Keratinocyte (primary cell): Measurements from ENCODE around the gene PRKN. TPM values are rescaled to one million over a fixed set of nuclear protein-coding genes. Genes with fewer than 3 reads are reported as not detected.

Source experiments
- DNase-seq: peaks from one replicate; pipeline ENCODE4 v3.0.0-alpha.2; 2011; ENCODE audit warnings: low read depth, missing footprints, low spot score
- FAIRE-seq: peaks from 2 replicates; lab custom pipeline; 2011; peaks lifted over from hg19 to GRCh38; lab: Jason Lieb, UNC
- H2AFZ ChIP-seq: 2 replicates; pipeline ENCODE4 v1.6.0; 2012; ENCODE audit warnings: low read length, control low read depth, inconsistent platforms; ENCODE audit not compliant: control insufficient read depth
- H3K27ac ChIP-seq: 2 replicates; pipeline ENCODE4 v1.5.1; 2011; ENCODE audit warnings: low read length; ENCODE audit not compliant: control insufficient read depth, insufficient read depth
- H3K27me3 ChIP-seq: 3 replicates; pipeline ENCODE4 v1.6.0; 2011; ENCODE audit warnings: low read length; ENCODE audit not compliant: control insufficient read depth, insufficient read depth; ENCODE audit errors: extremely low read depth
- H3K36me3 ChIP-seq, 2 experiments: 2 replicates in 1 of 2; 3 replicates in 1 of 2; pipeline ENCODE4 v1.5.1; 2011; ENCODE audit warnings: low read length in 2 of 2, mild to moderate bottlenecking in 1 of 2; ENCODE audit not compliant: control insufficient read depth in 2 of 2, insufficient read depth in 2 of 2; ENCODE audit errors: extremely low read depth in 1 of 2
- H3K4me1 ChIP-seq: 3 replicates; pipeline ENCODE4 v1.5.1; 2011; ENCODE audit warnings: low read length; ENCODE audit not compliant: control insufficient read depth, insufficient read depth; ENCODE audit errors: extremely low read depth
- H3K4me2 ChIP-seq: 3 replicates; pipeline ENCODE4 v1.6.0; 2011; ENCODE audit warnings: low read depth, low read length; ENCODE audit not compliant: control insufficient read depth, insufficient read depth; ENCODE audit errors: extremely low read depth
- H3K4me3 ChIP-seq, 3 experiments: fragments of 200-600 bp in 1 of 3; sonication (generic) in 1 of 3; 2 replicates in 2 of 3; 3 replicates in 1 of 3; pipeline ENCODE4 v1.5.1; 2011 to 2016; ENCODE audit warnings: low read length in 3 of 3, mild to moderate bottlenecking in 3 of 3, control low read depth in 2 of 3, inconsistent platforms in 1 of 3, low read depth in 1 of 3, mixed read lengths in 1 of 3, mixed run types in 1 of 3, moderate library complexity in 1 of 3; ENCODE audit not compliant: control insufficient read depth in 2 of 3, insufficient read depth in 2 of 3; ENCODE audit errors: extremely low read depth in 1 of 3
- H3K79me2 ChIP-seq: 2 replicates; pipeline ENCODE4 v1.6.0; 2012; ENCODE audit warnings: low read length; ENCODE audit not compliant: control insufficient read depth, insufficient read depth
- H3K9ac ChIP-seq: 3 replicates; pipeline ENCODE4 v1.6.0; 2011; ENCODE audit warnings: low read length; ENCODE audit not compliant: control insufficient read depth, insufficient read depth; ENCODE audit errors: extremely low read depth
- H3K9me1 ChIP-seq: 3 replicates; pipeline ENCODE4 v1.6.0; 2011; ENCODE audit warnings: low read length; ENCODE audit not compliant: control insufficient read depth, insufficient read depth; ENCODE audit errors: extremely low read depth
- H3K9me3 ChIP-seq: 2 replicates; pipeline ENCODE4 v1.5.1; 2012; ENCODE audit warnings: low read depth, low read length; ENCODE audit not compliant: control insufficient read depth
- H4K20me1 ChIP-seq: 3 replicates; pipeline ENCODE4 v1.6.0; 2011; ENCODE audit warnings: low read length; ENCODE audit not compliant: control insufficient read depth, insufficient read depth; ENCODE audit errors: extremely low read depth
- CTCF ChIP-seq, 3 experiments: IDR thresholded peaks in 1 of 3; conservative IDR thresholded peaks in 1 of 3; optimal IDR thresholded peaks in 1 of 3; 2 replicates in 2 of 3; 3 replicates in 1 of 3; pipeline versions ENCODE3 to v1.5.1; 2011; ENCODE audit warnings: low read length in 3 of 3, mild to moderate bottlenecking in 3 of 3, moderate library complexity in 2 of 3, control low read depth in 1 of 3, inconsistent platforms in 1 of 3; ENCODE audit not compliant: insufficient read depth in 2 of 3; ENCODE audit errors: extremely low read depth in 1 of 3
- EZH2 ChIP-seq: IDR thresholded peaks from one replicate; pipeline ENCODE4 v1.6.1; 2012; ENCODE audit warnings: inconsistent platforms, mild to moderate bottlenecking, low read length, moderate library complexity
- dilution Hi-C: fragments of 300-500 bp; cut with MboI; formaldehyde crosslinking; loops from one replicate; pipeline ENCODE4 v1.7.0; 2020; ENCODE audit warnings: low sequenced_read_pairs; ENCODE audit not compliant: extremely low pct_ligation_motif_present
- polyA plus RNA-seq, 5 experiments: library from polyadenylated mRNA; depleted of rRNA in 3 of 5; stranded (reverse) in 3 of 5; stranded (forward) in 1 of 5; unstranded in 1 of 5; fragments of >200 nt; gene quantifications; 1 replicate in 1 of 5; 2 replicates in 3 of 5; 3 replicates in 1 of 5; pipeline versions ENCODE4 v1.2.1 to v1.2.3, GENCODE V29; 2011 to 2012; ENCODE audit warnings: missing spikeins in 2 of 5, low read depth in 1 of 5, low replicate concordance in 1 of 5

Gene PRKN
- polyA plus RNA-seq, 1 donor (not counting 4 experiments of a cell fraction or from before 2014, with no cell fraction given), result 0.67 TPM

DNA sequence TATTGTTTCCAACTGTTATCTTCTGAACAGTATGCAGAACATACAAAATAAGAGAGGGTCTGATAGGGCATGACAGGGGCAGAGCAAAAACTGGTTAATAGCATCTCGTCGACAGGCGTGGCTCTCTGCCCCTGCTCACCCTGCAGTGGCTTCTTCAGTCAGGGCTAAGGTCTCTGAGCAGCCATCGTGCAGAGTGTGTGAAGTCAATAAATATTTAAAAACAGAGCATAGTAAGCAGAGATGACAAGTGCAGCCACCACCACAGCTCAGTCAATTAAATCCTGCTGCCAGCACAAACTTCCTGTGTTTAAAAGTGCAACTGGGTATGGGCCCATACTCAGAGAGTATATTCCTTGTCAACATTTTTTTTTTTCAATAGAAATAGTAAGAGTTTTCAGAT, 1080.3 kb downstream of the PRKN start:
- Histone ChIP-seq H3K79me2 (no peaks in the 10 kb centered on the region), H4K20me1 (no peaks in the 10 kb centered on the region), H3K27me3 (no peaks in the 10 kb centered on the region), H3K27ac (no peak overlapping the region), H3K9me1 (no peaks in the 10 kb centered on the region), H3K4me1 (no peaks in the 10 kb centered on the region), H3K4me3 (no peak overlapping the region), H3K9me3 (no peaks in the 10 kb centered on the region), H3K4me2 (no peak overlapping the region), H3K36me3 (no peaks in the 10 kb centered on the region), H2AFZ (no peak overlapping the region), H3K9ac (no peak overlapping the region)
- dilution Hi-C loops, result no loop called here
- DNase-seq, result no peak
- TF ChIP-seq EZH2 (no peak), CTCF (optimal IDR thresholded peaks at IDR 0.05 in 1 of 3, IDR thresholded peaks at IDR 0.05 in 1 of 3, conservative IDR thresholded peaks at IDR 0.05 in 1 of 3; ENCODE audit: extremely low read depth in 1 of 3, insufficient read depth in 2 of 3, low read length in 3 of 3) (no peak)
- FAIRE-seq, result no peak

DNA sequence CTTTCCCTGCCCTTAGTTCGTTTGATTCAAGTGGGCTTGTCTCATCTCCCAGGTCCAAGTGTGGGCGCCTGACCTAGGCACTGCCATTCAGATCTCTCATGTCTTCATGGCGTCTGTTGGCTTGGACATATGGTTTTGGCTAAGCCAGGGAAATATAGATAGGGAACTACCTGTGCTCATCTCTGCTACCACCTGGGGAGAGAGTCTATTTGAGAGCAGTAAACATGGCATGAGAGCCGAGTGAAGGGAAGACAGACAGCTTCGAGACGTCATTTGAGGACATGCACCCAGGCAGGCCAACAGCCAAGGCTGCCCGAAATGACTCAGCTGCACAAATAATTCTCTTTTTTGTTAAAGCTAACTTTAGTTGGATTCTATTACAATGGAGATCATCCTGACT, 1083.0 kb downstream of the PRKN start:
- H2AFZ ChIP-seq, result no peak overlapping the region
- FAIRE-seq (no peak), DNase-seq (no peak)
- no peaks in the 10 kb centered on the region for H3K9me1 ChIP-seq
- H3K27me3 ChIP-seq, result no peaks in the 10 kb centered on the region
- no peak overlapping the region for H3K4me3 ChIP-seq
- dilution Hi-C loops, result no loop called here
- TF ChIP-seq EZH2, result no peak
- no peak for TF ChIP-seq CTCF (optimal IDR thresholded peaks at IDR 0.05 in 1 of 3, IDR thresholded peaks at IDR 0.05 in 1 of 3, conservative IDR thresholded peaks at IDR 0.05 in 1 of 3; ENCODE audit: extremely low read depth in 1 of 3, insufficient read depth in 2 of 3, low read length in 3 of 3)
- no peak overlapping the region for H3K9ac ChIP-seq
- no peak overlapping the region for H3K4me2 ChIP-seq
- H3K36me3 ChIP-seq, result no peaks in the 10 kb centered on the region
- H3K9me3 ChIP-seq, result no peaks in the 10 kb centered on the region
- H3K4me1 ChIP-seq, result no peaks in the 10 kb centered on the region
- no peaks in the 10 kb centered on the region for H3K79me2 ChIP-seq
- H3K27ac ChIP-seq, result no peak overlapping the region
- no peaks in the 10 kb centered on the region for H4K20me1 ChIP-seq
